Right ventricle myocardium superior (tissue), 1 donor: ENCODE results near the gene SLC2A6. TPM values are rescaled to one million over a fixed set of nuclear protein-coding genes. Genes with fewer than 3 reads are reported as not detected.

Experiments
- ATAC-seq: fragments of 200-7000 bp; cut with Tn5 transposase; one replicate; pipeline ENCODE4 v1.9.1; 2020; ENCODE audit warnings: mild to moderate bottlenecking; ENCODE audit not compliant: poor library complexity
- DNase-seq: peaks from one replicate; pipeline ENCODE4 v3.0.0-alpha.2; 2020
- intact Hi-C: fragments of 100-400 bp; cut with DNase I; formaldehyde crosslinking; loops from one replicate; pipeline ENCODE4 v1.11.2; 2022
- total RNA-seq: library from RNA; stranded (reverse); fragmentation: NEBNext Ultra II Directional; extraction: Animal tissue kit (Norgen Biotek cat#: 25700); gene quantifications from one replicate; pipeline ENCODE4 v1.2.1, GENCODE V29; 2021
- donor health status: DM: no; HTN: yes; CAD: no; lungs with severe emphysema.

Gene SLC2A6
- total RNA-seq, 1 donor from 2014 or later: 2.9 TPM

DNA sequence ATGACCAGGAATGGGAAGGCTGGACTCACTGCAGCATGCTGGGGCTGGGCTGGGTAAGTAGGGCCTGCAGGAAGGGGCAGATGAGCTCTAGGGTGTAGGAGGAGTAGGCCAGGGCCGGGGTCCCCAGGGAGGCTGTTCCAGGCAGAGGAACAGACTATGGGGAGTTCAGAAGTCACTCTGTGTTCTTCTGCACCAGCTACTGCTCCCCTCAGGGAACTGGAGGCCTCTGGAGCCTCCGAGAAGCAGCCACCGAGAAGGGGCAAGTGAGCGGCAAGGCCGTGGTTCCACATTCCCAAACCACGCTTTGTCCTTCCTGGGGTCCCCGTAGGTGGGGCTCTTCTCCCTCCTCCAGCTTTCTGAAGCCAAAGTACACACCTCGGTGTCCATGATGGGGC lies 8.4 kb upstream of the SLC2A6 start:
- DNase-seq (no peak), ATAC-seq (no peak)
- intact Hi-C loops: loop anchor here (2.0 to 5.0 kb wide), 2 partner anchors 81 to 300 kb away; no protein-coding TSS in a partner anchor

DNA sequence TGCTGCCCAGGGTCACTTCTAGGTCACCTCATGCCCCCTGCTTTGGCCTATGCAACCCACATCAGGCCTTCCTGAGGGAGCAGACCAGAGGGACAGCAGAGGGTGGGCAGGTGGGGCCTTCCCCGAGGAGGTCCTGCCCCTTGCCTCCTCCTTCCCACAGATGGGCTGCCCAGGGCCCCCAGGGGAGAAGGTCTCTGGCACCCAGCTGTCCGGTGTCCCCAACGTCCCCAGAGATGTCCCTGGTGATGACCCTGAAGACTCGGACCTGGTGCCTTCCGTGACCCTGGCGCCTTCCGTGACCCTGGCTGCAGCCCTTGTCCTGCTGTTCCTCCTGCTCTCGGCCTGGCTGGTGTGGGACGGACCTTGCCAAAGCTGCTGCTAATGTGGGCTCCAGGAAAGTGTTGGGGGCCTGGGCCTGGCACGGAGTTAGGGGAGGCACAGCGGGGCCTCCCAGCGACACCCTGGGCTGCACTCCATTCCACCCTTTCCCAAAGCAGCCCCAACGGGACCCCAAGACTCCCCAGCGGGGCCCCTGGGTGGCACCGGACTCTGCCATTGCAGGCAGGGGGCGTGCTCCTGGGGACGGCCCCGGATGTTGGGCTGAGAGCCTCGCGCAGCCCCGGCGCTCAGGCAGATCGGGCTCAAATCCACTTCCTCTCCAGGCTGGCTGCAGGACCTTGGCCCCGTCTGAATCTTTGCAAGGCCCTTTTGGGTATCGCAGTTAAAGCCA lies 6.8 kb upstream of the SLC2A6 start:
- intact Hi-C loops: loop anchor here (2.0 to 5.0 kb wide), 2 partner anchors 79 to 298 kb away; no protein-coding TSS in a partner anchor
- peak; percentile 26 for DNase-seq
- no peak for ATAC-seq

DNA sequence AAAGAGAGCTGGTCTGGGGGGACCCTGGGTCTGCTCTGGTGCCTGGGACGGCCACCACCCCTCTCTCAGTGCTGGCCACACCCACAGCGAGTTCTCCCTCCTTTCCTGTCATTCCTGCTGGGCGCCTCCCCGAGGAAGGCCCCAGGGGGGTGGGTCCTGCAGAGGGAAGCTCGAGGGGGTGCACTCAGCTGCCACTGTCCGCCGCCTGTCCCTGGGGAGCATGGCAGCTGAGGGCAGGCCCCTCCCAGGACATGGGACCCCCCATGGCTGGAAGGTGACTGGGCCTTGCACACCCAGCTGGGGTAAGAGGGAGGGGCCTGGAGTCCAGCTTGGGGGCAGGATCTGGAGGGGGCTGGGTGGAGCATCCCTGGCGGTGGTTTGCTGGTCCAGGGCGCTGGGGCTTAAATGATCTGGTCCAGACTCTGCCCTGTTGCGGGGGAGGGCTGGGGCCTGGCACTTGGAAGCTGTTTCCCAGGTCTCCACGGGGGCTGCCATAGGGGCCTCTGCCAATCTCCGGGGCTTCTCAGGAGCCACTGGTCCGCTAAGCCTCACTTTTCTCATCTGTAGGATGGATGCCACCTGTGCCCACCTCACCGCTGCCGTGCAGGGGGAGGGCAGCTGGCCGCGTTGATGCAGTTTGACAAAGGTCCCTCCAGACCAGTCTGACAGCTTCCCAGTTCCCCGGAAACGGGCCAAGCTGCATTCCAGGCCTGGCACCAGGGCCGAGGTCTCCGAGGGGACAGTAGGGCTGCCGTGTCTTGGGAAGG lies 6.0 kb upstream of the SLC2A6 start:
- ATAC-seq (no peak), DNase-seq (peak; percentile 30)
- intact Hi-C loops: loop anchor here (5.0 kb wide), 1 partner anchor 298 kb away; no protein-coding TSS in a partner anchor

DNA sequence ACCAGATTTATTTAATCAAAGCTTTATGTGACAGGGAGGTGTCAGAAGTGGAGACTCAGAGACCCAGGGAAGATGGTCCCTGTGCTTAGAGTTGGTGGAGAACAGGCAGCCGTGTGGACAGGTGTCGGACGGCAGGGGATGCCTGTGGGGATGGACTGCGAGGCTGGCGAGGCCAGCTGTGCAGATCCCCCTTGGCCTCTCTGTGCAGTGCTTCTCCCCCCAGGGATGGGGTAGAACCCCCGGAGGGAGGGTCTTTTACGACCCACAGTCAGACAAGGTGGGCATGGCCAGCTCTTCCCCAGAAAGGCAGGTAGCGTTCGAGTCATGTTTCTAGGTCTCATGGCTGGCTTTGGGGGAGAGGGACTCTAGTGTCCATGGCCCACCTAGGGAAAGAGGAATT lies 4.7 kb upstream of the SLC2A6 start:
- intact Hi-C loops: no loop called here
- no peak for ATAC-seq
- peak; percentile 13 for DNase-seq

DNA sequence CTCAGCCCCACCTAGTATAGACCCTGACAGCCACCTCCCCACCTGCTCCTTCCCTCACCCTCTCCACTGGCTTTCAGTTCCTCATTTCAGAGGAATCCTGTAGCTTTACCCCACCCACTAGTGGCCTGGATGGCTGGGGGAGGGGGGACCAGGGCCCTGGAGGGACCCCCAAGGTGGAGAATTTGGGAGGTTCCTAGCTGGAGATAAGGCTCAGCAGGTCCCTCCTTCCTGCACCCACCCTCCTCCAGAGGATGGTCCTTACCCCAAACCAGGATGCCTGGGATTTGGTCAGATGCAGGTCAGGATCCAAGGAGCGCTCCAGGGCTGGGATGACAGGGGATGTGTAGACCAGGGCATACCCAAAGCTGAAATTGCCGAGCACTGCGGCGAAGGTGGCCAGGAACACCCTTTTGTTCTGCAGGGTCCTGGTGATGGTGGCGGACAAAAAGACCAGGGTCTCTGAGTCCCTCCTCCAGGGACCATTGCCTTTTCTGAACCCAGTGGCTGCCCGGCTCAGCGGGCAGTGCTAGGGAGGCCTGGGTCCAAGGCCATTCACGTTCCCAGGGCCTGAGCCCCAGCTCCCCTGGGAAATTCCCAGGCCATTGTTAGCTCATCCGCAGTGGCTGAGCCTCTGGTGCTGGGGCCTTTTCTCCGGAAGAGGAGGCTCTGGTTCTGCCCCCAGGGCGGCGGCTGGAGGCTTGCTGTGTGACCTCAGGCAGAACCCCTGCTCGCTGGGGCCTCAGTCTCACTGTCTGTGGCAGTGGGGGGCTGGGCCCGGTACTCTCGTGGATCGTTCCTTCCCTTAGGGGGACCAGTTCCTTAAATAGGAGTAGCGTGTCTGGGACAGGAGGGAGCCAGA lies 678 bp downstream of the SLC2A6 start:
- intact Hi-C loops: no loop called here
- ATAC-seq: peak; percentile 29

DNA sequence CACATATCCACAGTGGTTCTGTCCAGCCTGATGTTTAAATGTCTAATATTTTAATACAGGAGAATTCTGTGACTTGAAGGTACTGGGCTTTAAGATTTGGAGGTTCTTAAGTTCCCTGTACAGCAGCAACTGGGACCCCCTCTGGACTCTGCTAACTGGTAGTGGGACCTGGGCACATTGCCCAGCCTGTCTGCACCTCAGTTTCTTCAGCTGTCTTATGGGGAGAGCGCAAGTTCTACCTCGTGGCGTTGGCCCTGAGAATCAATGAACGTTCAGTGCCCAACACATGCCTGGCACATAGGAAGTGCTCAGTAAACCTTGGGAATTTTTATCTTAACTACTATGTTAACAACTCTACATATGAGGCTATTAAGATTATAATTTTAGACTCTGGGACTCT lies 1.4 kb downstream of the SLC2A6 start:
- DNase-seq: peak; percentile 22
- intact Hi-C loops: no loop called here

More for the DNA sequence above, 678 bp downstream of the SLC2A6 start:
- DNase-seq: peak; percentile 60

DNA sequence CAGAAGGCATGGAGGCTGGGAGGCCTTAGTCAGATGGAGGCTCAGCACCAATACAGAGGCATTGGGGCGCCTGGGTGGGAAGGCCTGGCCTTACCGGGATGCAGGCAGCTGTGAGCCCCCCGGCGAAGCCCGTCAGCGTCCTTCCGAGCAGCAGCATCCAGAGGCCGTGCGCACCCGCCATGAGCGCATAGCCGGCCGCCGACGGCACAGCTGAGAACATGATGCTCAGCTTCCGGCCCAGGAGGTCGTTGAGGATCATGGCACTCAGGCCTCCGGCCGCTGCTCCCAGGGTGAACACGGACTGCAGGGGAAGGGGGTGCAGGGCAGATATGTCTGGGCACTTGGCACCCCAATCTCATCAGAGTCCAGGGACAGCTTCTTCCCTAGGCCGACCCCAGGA lies 2.0 kb downstream of the SLC2A6 start:
- DNase-seq: peak; percentile 42
- no peak for ATAC-seq

More for the DNA sequence above, 1.4 kb downstream of the SLC2A6 start:
- no peak for ATAC-seq

DNA sequence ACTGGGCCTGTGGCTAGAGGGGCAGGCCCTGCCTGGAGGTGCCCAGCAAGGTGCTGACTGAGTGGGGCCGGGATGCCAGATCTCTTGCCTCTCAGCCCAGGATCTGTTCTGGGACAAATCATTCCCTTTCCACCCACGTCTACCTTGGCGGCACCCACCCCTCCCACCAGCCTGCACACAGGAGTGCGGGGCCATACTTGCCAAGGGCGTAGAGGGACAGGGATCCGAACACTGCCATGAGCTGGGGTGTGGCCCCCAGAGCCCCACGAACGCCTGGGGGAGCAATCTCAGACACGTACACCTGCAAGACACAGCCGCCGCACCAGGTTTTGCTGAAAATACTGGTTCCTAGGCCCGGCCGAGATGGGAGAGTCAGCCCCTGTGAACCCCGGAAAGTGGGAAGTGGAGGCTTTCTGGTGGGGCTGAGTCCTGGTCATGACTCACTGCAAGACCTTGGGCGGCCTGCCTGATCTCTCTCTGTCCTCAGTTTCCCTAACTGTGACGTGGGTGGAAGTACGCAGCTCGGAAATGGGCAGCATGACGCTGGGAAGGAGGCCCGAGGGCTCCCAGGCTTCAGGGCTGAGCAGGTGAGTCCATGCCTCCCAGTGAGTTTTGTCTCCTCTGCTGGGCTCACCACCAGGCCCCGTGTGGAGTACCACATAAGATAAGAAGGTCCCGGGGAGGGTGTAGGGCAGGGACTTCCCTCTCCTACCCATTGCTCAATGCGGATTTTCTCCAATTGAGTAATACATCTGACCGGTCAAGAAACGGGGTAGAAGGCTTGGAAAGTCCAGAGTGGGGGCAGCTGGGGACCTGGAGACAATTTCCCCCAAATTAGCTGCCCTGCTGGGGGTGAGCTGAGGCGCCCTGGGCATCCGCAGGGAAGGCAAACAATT lies 2.6 kb downstream of the SLC2A6 start:
- intact Hi-C loops: no loop called here
- DNase-seq: no peak

More for the DNA sequence above, 2.0 kb downstream of the SLC2A6 start:
- intact Hi-C loops: no loop called here

DNA sequence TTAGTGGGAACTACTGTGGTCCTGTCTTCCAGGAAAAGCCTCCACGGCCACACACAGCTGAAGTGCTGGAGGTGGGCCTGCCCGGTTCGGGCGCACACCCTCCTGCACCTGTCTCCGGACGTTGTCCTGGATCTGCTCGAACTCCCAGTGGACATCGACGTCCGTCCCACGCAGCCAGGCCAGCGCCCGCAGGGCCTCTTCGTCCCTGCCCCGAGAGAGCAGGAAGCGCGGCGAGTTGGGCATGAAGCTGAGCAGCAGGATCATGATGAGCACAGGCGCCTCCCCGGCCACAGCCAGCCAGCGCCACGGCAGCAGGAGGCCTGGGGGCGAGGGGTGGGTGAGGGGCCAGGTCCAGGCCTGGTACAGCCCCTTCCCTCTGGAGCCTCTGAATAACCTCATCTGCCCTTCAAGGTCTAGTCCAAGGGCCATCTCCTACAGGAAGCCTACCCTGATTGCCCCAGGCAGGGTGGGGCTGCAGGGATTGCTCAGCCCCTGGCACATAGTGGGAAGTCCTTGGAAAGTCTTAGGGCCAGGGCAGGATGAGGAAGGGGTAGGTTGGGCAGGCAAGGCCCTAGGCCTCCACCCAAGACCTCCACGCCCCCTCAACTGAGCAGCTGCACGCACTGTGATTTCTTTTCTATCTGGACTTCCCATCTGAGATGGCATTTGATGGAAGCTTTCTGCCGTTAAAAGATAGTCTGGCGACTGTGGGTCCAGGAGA lies 3.4 kb downstream of the SLC2A6 start:
- DNase-seq: no peak
- intact Hi-C loops: no loop called here
- no peak for ATAC-seq

More for the DNA sequence above, 2.6 kb downstream of the SLC2A6 start:
- no peak for ATAC-seq

DNA sequence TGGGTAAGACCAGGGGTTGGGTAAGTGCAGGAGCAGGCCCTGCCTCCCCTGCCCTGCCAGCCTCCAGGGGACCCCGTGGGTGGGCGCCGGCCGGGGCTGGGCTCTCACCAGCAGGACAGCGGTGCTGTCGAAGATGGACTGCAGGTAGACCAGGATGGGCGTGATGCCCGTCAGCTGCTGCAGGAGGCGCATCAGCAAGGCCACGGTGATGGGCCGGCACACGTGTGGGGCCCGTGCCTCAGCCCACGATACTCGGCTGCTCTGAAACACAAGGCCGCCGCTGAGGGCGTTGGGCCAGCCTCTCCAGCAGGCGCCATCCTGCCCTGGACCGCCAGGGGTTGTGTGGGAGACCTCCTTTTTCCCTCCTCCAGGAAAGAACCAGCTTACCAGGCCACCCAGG lies 4.0 kb downstream of the SLC2A6 start:
- intact Hi-C loops: no loop called here
- ATAC-seq: no peak
- DNase-seq: no peak

DNA sequence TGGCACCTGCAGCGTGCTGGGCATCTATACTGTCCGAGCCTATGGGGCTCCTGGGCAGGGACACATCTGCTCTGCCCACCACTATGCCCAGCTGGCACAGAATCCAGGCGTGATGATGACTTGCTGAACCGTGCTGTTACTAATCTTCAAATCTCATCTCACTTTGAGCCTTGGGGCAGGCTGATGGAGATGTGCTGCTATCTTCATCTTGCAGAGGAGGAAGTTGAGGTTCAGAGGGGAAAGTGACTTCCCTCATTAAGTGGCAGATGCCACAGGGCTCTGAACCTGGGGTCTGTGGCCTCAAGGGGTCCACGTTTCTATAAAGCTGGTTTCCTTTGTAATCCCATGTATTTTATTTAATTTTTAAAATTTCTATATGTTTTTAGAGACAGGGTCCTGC lies 4.7 kb downstream of the SLC2A6 start:
- ATAC-seq (no peak), DNase-seq (no peak)
- intact Hi-C loops: no loop called here

DNA sequence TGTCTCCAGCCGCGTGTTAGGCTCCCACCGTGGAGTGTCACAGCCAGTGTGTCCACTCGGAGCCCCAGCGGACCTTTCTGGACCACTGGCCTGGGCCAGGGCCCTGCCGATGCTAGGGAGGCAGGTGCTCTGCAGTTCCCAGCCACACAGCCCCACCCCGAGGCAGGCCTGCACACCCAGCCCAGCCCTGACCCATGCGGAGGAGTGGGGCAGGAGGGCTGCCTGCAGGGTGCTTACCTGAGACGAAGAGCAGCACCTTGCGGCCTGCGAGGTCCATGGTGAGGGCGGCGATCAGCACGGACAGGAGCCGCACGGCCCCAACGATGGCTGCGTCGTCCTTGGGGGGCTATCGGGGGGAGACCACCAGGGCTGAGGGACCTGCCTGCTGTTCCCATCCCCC lies 5.2 kb downstream of the SLC2A6 start:
- intact Hi-C loops: no loop called here
- no peak for ATAC-seq
- DNase-seq: no peak

DNA sequence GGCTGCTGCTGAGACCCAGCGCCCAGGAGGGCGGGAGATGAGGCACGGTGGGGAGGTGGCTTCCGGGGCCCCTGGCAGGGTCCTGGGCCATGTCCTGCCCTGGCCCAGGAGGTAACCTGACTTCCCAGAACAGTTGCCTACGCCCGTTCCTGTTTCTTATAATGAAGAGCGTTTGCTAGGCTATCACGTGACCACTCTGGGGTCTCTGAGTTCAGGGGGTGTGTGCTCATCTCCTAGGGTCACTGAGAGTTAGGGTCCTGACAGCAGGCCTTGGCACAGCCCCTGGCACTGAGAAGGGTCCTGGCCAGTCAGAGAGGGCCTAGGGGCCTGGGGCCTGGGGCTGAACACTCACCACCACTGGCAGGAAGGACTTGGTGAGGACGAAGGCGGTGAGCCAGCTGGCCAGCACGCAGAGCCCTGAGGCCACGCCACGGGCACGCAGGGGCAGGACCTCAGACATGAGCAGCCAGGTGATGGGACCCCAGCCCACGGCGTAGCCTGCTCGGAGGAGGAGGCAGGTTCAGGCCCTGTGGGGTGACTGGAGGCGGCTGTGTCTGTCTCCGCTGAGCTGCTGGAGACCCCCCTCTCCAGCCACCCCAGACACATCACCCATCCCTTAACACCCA lies 6.0 kb downstream of the SLC2A6 start:
- ATAC-seq: no peak
- DNase-seq: no peak
- intact Hi-C loops: no loop called here

DNA sequence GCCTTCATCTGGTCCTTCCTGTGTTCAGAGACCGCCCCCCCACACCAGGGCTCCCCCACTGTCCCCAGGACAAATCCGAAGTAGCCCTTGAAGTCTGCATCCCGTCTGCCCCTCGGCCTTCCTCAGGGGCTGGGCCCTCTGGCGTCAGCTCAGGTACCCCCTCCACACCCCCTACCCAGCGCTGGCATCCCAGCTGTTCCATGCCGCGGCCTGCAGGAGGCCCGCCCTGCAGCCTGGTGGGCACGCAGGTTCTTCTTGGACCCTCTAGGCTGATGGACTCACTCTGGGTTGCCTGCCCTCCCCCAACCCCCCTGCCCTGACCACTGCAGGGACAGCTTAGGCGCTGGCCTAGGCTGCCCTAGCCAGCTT lies 6.6 kb downstream of the SLC2A6 start:
- ATAC-seq (no peak), DNase-seq (no peak)
- intact Hi-C loops: no loop called here

DNA sequence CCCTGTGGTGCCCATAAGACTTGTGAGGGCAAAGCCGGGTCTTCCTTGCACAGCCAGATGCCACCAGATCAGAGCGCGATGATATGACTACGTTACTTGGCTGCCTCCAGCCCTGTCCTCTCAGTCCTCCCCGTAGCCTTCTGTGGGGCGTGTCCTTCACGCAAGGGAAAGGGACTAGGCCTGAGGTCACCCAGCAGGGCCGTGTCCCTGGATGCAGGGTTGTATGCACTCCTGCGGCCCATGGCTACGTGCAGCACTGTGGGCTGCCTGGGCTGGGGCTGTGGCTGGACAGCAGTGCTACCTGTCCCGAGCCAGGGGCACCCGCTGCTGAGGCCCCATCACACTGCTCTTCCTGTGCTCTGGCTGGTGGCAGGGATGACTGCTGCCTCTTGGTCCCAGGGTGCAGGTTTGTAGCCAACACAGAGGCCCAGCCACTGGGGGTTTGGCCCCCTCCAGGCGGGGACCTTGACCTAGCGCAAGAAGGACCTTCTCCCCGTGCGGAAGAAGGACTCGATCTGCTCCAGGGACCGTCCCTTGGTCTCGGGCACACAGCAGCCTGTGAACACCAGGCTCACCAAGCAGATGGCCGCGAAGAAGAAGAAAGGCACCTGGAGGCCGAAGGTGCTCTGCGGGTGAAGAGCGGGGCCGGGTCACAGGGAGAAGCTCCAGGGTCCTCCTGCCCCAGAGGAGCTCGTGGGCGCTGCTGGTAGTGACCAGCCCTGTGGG lies 7.2 kb downstream of the SLC2A6 start:
- DNase-seq: no peak
- no peak for ATAC-seq
- intact Hi-C loops: no loop called here

DNA sequence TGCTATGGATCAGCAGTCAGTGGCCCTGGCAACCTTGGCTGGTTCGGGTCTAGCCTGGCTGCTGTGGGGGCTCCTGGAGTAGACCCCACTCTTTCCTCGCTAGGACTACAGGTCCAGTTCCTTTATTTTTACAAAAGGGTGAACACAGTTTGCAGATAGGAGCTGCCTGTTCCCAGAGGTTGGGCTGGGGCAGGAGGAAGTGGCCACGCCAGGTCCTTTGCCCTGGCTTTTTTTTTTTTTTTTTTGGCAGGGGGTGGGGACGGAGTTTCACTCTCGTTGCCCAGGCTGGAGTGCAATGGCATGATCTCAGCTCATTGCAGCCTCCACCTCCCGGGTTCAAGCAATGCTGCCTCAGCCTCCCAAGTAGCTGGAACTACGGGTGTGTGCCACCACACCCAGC lies 7.9 kb downstream of the SLC2A6 start:
- intact Hi-C loops: no loop called here
- DNase-seq (no peak), ATAC-seq (no peak)
